Activated naive CD8-positive, alpha-beta T cell treated with anti-CD3 and anti-CD28 coated beads for 36 hours (primary cell): Measurements from ENCODE around the gene CHMP6. TPM values are rescaled to one million over a fixed set of nuclear protein-coding genes. Genes with fewer than 3 reads are reported as not detected.
"Not testable (repeated sequence)": the region's sequence is repeated elsewhere in the genome, so short reads cannot be mapped to it uniquely, and the experiment has no call there.

Experiments
- DNase-seq: peaks from one replicate; pipeline ENCODE4 v3.0.0; 2021
- H3K27ac Mint-ChIP-seq: one replicate; pipeline ENCODE4 v1.8.0; 2022; ENCODE audit warnings: mild to moderate bottlenecking, moderate library complexity, mixed read lengths
- H3K27me3 Mint-ChIP-seq: one replicate; pipeline ENCODE4 v1.8.0; 2022; ENCODE audit warnings: mild to moderate bottlenecking, mixed read lengths
- H3K36me3 Mint-ChIP-seq: one replicate; pipeline ENCODE4 v1.8.0; 2021; ENCODE audit warnings: mild to moderate bottlenecking, mixed read lengths
- H3K4me1 Mint-ChIP-seq: one replicate; pipeline ENCODE4 v1.8.0; 2021; ENCODE audit warnings: mixed read lengths
- H3K4me3 Mint-ChIP-seq: one replicate; pipeline ENCODE4 v1.8.0; 2022; ENCODE audit warnings: mild to moderate bottlenecking, moderate library complexity, mixed read lengths
- H3K9me3 Mint-ChIP-seq: one replicate; pipeline ENCODE4 v1.8.0; 2022; ENCODE audit warnings: mixed read lengths
- total RNA-seq, 2 experiments: library from RNA; stranded (reverse); gene quantifications; one replicate each; pipeline ENCODE4 v1.2.3, GENCODE V29; 2021

Gene CHMP6
- total RNA-seq, 2 experiments from 2014 or later, result 21.6 to 23.8 TPM

DNA sequence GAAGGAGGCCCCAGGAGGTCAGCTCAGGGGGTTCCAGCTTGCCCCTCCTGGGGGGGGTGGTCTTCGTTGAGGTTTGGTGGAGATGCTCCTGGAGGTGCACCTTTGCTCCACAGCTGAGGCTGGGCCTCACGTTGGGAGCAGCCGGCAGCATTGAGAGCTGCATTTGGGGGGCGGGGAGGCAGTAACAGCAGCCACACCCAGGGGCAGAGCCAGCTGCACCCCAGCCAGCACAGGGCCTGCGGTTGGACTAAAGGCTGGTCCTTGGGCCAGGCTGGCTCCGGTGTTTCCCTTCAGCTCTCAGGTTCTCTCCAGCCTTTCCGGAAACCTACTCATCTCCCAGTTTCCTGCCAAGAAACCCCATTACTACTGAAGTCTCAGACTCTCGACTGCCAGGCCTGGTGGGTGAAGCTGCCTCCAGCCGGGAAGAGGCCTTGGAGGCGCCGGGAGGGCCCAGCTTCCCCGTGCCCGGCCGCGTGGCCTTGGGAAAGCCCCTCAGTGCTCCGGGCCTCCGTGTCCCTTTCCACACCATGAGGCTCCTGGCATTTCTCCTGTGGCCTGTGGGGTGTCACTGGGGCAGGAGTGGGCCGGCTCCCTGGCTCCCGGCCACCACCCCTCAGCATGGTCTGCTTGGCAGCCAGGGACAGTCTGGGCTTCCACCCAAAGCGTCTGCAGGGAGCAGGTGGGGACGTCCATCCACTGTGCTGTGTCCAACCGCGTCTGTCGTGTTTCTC, 29.3 kb downstream of the CHMP6 start:
- H3K4me1 Mint-ChIP-seq, result peaks cover 19% of the 10 kb centered on the region
- H3K9me3 Mint-ChIP-seq, result peaks cover 4% of the 10 kb centered on the region
- no peak overlapping the region for H3K4me3 Mint-ChIP-seq
- H3K36me3 Mint-ChIP-seq, result peaks cover 8% of the 10 kb centered on the region
- no peak overlapping the region for H3K27ac Mint-ChIP-seq
- H3K27me3 Mint-ChIP-seq, result no peaks in the 10 kb centered on the region
- no peak for DNase-seq

DNA sequence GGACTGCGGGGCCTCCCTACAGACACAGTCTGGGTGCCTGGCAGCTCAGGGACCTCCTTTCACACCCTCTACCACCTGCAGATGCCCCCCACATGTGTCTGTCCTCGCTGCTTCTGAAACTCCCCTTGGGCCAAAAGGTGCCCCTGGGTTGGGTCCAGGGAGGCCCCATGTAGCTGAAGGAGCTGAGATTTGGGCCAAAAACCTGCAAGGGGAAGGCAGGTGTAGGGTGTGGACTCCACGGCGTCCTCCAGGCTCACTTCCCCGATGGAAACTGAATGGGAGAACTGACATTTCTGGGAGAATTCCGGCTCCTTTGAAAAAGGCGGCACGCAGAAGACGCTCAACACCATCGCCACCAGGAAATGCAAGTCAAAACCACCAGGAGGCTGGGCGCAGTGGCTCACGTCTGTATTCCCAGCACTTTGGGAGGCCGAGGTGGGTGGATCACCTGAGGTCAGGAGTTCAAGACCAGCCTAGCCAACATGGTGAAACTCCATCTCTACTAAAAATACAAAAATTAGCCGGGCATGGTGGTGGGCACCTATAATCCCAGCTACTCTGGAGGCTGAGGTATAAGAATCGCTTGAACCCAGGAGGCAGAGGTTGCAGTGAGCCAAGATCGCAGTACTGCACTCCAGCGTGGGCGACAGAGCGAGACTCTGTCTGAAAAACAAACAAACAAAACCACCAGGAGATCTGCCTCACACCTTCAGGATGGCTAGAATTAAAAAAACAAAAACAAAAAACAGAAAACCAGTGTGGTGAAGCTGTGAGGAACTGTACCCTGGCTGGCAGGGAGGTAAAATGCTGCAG, 30.1 kb downstream of the CHMP6 start:
- Mint-ChIP-seq H3K9me3 (peaks cover 3% of the 10 kb centered on the region), H3K27ac (no peak overlapping the region), H3K4me3 (no peak overlapping the region), H3K36me3 (peaks cover 2% of the 10 kb centered on the region), H3K27me3 (peaks cover under 1% of the 10 kb centered on the region), H3K4me1 (peaks cover 19% of the 10 kb centered on the region)
- no peak for DNase-seq

DNA sequence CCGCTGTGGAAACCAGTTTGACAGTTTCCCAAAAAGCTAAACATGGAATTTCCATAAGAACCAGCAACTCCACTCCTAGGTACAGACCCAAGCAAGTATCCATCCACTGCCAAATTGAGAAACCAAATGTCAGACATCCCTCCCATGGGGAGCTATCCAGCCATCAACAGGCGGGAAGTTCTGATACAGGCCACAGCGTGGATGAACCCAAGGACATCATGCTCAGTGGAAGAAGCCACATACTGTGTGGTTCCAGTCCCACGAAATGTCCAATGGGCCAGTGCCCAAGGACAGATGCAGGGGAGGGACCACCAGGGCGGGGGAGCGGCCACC, 30.7 kb downstream of the CHMP6 start:
- H3K27me3 Mint-ChIP-seq, result peaks cover 6% of the 10 kb centered on the region
- DNase-seq, result no peak
- H3K36me3 Mint-ChIP-seq, result no peaks in the 10 kb centered on the region
- H3K4me3 Mint-ChIP-seq, result no peak overlapping the region
- peaks cover 4% of the 10 kb centered on the region for H3K9me3 Mint-ChIP-seq
- H3K27ac Mint-ChIP-seq, result no peak overlapping the region
- peaks cover 19% of the 10 kb centered on the region for H3K4me1 Mint-ChIP-seq

DNA sequence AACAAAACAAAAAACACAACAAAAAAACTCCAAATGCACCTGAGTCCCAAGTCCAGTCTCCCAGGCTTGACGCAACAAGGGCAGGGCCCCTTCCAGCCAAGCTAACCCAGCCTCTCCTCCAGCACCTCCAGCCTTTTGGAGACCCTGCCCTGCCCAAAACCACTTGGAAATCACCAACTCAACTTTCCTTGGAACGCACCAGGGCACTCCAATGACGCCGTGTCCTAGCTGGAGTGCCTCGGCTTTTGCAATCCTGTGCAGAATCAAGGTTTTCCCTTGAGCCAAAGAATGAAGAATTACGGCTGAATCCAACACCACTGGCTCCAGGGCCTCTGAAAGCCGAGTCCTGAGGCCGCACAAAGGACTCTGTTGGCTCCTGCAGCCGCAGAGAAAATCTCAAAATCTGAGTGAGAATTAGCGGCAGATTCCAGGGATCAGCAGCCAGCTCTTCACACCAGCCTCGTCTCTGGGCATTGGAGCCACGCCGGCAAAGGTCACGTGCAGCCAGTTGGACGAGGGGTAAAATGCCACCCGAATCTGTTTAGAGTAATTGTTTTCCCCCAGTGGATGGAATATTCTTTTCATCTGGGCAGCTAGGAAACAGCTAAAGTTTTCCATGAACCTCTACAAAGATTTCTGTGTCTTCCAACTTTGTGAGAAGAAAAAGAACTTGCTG, 33.6 kb downstream of the CHMP6 start:
- DNase-seq, result no peak
- H3K27me3 Mint-ChIP-seq, result peaks cover 15% of the 10 kb centered on the region
- no peak overlapping the region for H3K4me3 Mint-ChIP-seq
- no peaks in the 10 kb centered on the region for H3K36me3 Mint-ChIP-seq
- no peak overlapping the region for H3K27ac Mint-ChIP-seq
- H3K4me1 Mint-ChIP-seq, result peaks cover 5% of the 10 kb centered on the region
- H3K9me3 Mint-ChIP-seq, result peaks cover 4% of the 10 kb centered on the region

DNA sequence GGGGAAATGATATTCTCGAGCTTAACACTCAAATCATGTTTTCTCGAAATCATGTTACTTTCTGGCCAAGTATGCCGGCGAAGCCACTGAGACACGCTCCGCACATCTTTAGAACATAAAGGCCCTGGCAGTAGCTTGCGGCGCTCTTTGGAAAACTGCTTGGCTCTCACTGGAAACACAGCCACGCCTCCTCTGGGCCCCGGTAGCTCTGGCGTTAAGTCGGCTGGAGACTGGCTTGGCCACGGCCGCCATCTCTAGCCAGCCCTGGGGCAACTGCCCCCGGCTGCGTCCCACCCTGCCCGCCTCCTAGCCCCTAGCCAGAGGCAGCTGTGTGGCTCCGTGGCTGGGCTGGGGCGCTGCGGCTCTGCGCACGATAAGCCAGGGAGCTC, 34.1 kb downstream of the CHMP6 start:
- peaks cover 15% of the 10 kb centered on the region for H3K27me3 Mint-ChIP-seq
- DNase-seq, result no peak
- H3K4me1 Mint-ChIP-seq, result peaks cover 5% of the 10 kb centered on the region
- H3K27ac Mint-ChIP-seq, result no peak overlapping the region
- no peaks in the 10 kb centered on the region for H3K36me3 Mint-ChIP-seq
- H3K4me3 Mint-ChIP-seq, result no peak overlapping the region
- peaks cover 4% of the 10 kb centered on the region for H3K9me3 Mint-ChIP-seq

DNA sequence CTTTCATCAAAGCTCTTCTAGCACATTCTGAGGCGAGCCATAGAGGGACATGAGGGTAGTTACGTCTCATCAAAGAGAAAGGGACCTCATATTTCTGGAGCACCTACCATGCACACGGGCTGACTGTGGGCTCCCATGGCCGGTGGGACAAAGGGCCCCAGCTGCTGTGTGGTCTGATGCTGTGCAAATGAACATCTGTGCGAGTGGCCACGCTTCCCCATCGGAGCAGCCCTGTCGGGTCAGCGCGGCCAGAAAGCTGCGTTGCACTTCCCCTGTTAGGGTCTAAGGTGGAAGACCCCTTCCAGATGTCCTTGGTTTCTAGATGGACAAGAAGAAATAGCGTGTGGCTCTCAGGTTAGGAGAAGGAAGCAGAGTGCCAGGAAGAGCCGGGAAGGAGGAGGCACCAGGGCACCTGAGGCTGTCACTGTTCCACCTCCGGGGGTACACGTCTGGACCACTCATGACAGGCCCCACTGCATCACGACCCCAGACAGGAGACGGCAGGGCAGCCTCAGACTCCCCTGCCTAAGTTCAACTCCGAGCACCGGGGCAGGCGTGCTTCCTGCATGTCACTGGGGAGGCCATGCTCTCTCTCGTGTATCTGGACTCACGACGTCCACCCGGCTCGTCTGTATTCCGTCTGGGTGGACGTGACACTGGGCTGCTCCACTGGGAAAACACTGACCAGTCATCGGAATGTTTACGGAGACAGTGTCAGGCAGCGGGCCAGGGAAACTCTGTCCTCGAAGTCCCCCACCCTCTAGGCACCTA, 34.8 kb downstream of the CHMP6 start:
- DNase-seq, result no peak
- H3K36me3 Mint-ChIP-seq, result no peaks in the 10 kb centered on the region

DNA sequence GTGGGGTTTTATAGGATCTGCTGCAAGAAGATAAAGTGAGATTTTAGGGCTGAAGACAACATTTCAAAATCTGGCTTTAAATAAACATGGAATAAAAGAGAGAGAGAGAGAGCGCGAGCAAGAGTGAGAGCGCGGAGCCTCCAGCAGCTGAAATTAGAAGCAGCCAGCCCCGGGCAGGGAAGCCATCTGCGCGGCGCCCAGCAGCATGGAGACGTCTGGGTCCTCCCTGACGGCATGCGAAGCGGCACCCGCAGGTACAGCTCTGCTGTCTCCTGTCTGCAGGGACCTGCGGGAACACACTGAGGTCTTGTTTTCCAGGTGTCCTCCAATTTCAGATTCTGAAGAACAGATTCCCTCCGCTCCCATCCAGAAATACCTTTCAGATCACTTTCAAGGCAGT, 35.4 kb downstream of the CHMP6 start:
- H3K27ac Mint-ChIP-seq, result no peak overlapping the region

More for the DNA sequence above, 34.8 kb downstream of the CHMP6 start:
- Mint-ChIP-seq H3K27me3 (peaks cover 15% of the 10 kb centered on the region), H3K4me1 (peaks cover 5% of the 10 kb centered on the region), H3K4me3 (no peak overlapping the region), H3K9me3 (peaks cover 4% of the 10 kb centered on the region), H3K27ac (no peak overlapping the region)

DNA sequence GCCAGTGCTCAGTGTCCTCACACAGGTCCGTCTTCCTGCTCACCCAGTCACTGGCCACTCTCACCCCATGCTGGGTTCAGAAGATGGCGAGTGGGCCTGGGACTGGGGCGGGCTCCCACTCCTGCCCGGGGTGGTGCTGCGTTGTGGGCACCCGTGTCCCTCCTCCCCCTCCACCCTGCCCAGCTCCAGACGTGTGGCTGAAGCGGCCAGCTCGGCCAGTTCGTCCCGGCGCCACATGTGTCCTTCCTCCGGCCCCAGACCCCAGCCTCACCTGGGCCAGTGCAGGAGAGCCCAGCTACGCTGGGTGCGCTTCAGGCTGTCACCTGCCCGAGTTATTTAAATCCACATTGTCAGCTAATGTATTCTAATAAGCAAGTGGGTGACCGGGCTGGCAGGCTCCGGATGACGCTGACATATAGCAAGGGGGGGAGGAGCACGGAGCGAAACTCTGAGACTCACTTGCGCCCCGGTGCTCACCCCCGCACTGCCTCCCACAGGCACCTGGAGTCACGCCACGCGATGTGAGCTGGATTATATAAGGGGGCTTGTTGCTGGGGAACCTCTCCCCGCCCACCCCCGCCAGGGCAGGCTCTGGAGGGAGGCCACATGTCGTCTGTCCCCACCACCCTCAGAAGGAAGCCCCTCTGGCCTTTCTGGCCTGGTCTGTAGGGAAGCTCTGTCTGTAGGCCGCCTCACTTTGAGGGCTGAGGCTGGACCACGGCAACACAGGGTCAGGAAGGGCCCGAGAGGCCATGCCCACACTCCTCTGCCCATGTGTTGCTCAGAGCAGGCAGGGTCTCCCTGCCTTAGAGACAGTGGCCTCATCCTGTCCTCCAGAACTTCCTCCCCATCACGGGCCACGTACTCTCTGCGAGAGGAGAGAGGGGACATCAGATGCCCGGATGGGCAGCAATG, 36.2 kb downstream of the CHMP6 start:
- Mint-ChIP-seq H3K36me3 (no peaks in the 10 kb centered on the region), H3K9me3 (peaks cover 4% of the 10 kb centered on the region), H3K4me3 (no peak overlapping the region), H3K27me3 (peaks cover 15% of the 10 kb centered on the region), H3K27ac (no peak overlapping the region), H3K4me1 (peaks cover 5% of the 10 kb centered on the region)
- DNase-seq, result no peak

More for the DNA sequence above, 35.4 kb downstream of the CHMP6 start:
- peaks cover 5% of the 10 kb centered on the region for H3K4me1 Mint-ChIP-seq
- peaks cover 4% of the 10 kb centered on the region for H3K9me3 Mint-ChIP-seq
- DNase-seq, result no peak
- H3K36me3 Mint-ChIP-seq, result no peaks in the 10 kb centered on the region
- H3K4me3 Mint-ChIP-seq, result no peak overlapping the region
- H3K27me3 Mint-ChIP-seq, result peaks cover 15% of the 10 kb centered on the region

DNA sequence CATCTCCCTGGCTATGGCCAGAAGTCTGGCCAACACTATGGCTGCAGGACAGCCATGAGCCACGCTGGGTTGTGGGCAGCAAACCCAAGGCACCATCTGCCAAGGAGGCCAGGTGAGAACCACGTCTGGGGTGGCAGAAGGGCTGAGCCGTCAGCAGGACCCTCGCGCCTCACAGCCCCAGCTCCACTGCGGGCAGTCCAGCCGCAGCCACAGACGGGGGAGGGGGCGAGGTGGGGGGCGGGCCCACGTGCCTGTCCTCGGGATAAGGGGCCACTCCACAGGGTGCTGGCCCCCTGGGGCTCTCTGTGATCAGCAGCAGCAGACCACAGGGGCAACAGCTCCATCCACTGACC, 36.8 kb downstream of the CHMP6 start:
- Mint-ChIP-seq H3K36me3 (no peaks in the 10 kb centered on the region), H3K4me3 (no peak overlapping the region), H3K9me3 (peaks cover 4% of the 10 kb centered on the region), H3K27me3 (peaks cover 20% of the 10 kb centered on the region), H3K27ac (no peak overlapping the region), H3K4me1 (peaks cover 5% of the 10 kb centered on the region)
- no peak for DNase-seq

DNA sequence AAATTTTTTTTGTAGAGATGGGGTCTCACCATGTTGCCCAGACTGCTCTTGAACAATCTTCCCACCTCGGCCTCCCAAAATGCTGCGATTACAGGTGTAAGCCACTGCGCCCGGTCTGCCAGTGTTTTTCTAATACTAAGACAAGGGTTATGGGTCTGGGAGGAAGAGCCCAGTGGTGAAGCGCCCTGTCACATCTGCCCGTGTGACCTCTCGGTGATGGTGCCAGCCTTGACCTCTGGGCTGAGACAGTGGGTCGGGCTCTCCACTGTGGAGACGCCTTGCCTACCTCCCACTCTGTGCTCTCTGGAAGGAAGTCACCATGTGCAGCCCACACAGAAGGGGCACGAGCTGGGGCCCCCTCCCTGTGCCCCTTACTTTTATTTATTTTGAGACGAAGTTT, 38.2 kb downstream of the CHMP6 start:
- H3K9me3 Mint-ChIP-seq, result peaks cover 4% of the 10 kb centered on the region
- no peak overlapping the region for H3K27ac Mint-ChIP-seq
- H3K4me3 Mint-ChIP-seq, result no peak overlapping the region
- peaks cover 28% of the 10 kb centered on the region for H3K27me3 Mint-ChIP-seq
- no peak for DNase-seq
- H3K4me1 Mint-ChIP-seq, result peaks cover 4% of the 10 kb centered on the region
- H3K36me3 Mint-ChIP-seq, result no peaks in the 10 kb centered on the region

DNA sequence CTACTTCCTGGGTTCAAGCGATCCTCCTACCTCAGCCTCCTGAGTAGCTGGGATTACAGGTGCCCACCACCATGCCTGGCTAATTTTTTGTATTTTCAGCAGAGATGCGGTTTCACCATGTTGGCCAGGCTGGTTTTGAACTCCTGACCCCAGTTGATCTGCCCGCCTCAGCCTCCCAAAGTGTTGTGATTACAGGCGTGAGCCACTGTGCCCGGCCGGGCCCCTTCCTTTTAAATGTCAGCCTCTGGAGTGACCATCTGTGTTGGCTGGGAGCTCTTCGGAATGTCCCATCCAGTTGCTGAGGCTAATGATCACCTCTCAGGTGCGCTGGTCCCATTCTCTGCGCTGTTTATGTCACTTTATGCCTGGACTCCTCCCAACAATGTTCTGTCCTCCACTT, 38.7 kb downstream of the CHMP6 start:
- not testable (repeated sequence) for H3K36me3 Mint-ChIP-seq, H3K4me3 Mint-ChIP-seq, DNase-seq, H3K27ac Mint-ChIP-seq, H3K9me3 Mint-ChIP-seq, H3K4me1 Mint-ChIP-seq
- H3K27me3 Mint-ChIP-seq, result peaks cover 28% of the 10 kb centered on the region

DNA sequence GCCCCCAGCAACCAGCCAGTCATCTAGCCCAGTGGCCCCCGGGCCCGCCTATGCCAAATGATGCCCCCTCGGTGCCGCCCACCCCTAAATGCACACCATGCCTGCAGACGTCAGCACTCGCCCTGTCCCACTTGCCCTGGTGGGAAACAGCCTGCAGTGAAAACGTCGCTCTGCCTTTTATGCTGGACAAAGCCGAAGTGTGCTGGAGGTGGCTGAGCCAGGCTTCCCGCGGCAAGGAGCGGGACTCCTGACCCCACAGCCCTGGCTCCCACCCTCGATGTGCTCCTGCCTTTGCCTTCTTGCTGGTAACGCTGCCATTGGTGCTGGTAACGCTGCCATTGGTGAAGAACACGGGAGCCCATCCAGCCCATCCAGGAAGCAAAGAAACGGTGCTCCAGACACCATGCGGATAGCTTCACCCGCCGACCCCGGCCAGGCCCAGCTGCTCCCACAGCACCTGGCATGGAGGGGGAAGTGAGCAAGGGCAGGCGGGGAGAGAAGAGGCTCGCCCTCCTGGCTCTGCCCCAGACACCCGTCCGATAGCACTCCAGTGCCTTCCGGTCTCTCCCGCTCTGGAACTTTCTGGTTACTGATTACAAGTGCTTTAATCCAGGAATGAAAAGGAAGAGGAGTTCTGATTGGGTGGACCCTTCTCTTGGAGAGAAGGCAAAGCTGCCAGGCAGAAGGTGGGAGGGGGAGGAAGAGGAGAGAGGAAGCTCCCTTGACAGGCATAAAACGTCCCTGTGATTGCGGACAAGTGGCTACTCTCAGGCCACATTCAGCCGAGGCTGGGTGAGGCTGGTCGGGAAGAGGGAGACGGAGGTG, 39.3 kb downstream of the CHMP6 start:
- peaks cover 4% of the 10 kb centered on the region for H3K9me3 Mint-ChIP-seq
- peaks cover 7% of the 10 kb centered on the region for H3K4me1 Mint-ChIP-seq
- no peaks in the 10 kb centered on the region for H3K36me3 Mint-ChIP-seq
- no peak overlapping the region for H3K27ac Mint-ChIP-seq
- DNase-seq, result no peak
- H3K27me3 Mint-ChIP-seq, result peaks cover 28% of the 10 kb centered on the region
- H3K4me3 Mint-ChIP-seq, result no peak overlapping the region
